Panc1 (cell line): ENCODE measurements around the gene HOXC11. TPM values are rescaled to one million over a fixed set of nuclear protein-coding genes. Genes with fewer than 3 reads are reported as not detected.
A peak's percentile ranks its signal among the peaks of the same experiment; 100 is the strongest.

Experiments used
- ATAC-seq: fragments of 200-7000 bp; cut with Tn5 transposase; 2 replicates; pipeline ENCODE4 v1.9.1; 2020; ENCODE audit warnings: mild to moderate bottlenecking, moderate library complexity
- BruUV-seq: library from RNA; stranded (reverse); fragments of 400-500 nt; replicated peaks from 2 replicates; lab custom pipeline; 2021; lab: Mats Ljungman, UMichigan
- CTCF ChIA-PET: fragments of 300-600 bp; sonication (Branson Sonifier 250); formaldehyde crosslinking; loops from one replicate; lab custom pipeline; 2022; ENCODE audit warnings: antibody characterized with exemption; lab: Charles Lee
- POLR2A ChIA-PET: fragments of 300-600 bp; sonication (Branson Sonifier 250); formaldehyde crosslinking; loops from one replicate; lab custom pipeline; 2022; ENCODE audit warnings: antibody characterized with exemption; lab: Charles Lee
- DNase-seq: peaks from one replicate; pipeline ENCODE4 v3.0.0-alpha.2; 2010; ENCODE audit warnings: low read depth, low spot score
- H3K27ac ChIP-seq: 2 replicates; pipeline ENCODE4 v1.5.1; 2011; ENCODE audit warnings: mild to moderate bottlenecking, low read length, inconsistent platforms
- H3K27me3 ChIP-seq: fragments of 200-500 bp; sonication (Bioruptor generic); 2 replicates; pipeline ENCODE4 v1.6.0; 2014; ENCODE audit warnings: low read length, inconsistent platforms; ENCODE audit not compliant: control insufficient read depth, insufficient read depth
- H3K36me3 ChIP-seq: fragments of 200-500 bp; sonication (Bioruptor generic); 2 replicates; pipeline ENCODE4 v1.5.1; 2014; ENCODE audit warnings: inconsistent platforms, mild to moderate bottlenecking, low read length, moderate library complexity; ENCODE audit not compliant: control insufficient read depth, insufficient read depth
- H3K4me1 ChIP-seq: 2 replicates; pipeline ENCODE4 v1.5.1; 2011; ENCODE audit warnings: inconsistent platforms, mild to moderate bottlenecking, low read length, moderate library complexity; ENCODE audit not compliant: control insufficient read depth, insufficient read depth
- H3K4me3 ChIP-seq, 2 experiments: 2 replicates each; pipeline ENCODE4 v1.5.1; 2011 to 2012; ENCODE audit warnings: low read depth in 2 of 2, low read length in 2 of 2, mild to moderate bottlenecking in 2 of 2, inconsistent platforms in 1 of 2, moderate library complexity in 1 of 2
- H3K9me3 ChIP-seq: fragments of 200-500 bp; sonication (Bioruptor generic); 2 replicates; pipeline ENCODE4 v1.5.1; 2014; ENCODE audit warnings: low read depth, mild to moderate bottlenecking, inconsistent platforms, low read length, moderate library complexity; ENCODE audit not compliant: control insufficient read depth, insufficient read depth
- CTCF ChIP-seq: fragments of 450-650 bp; IDR thresholded peaks from 2 replicates; pipeline ENCODE4 v1.5.1; 2017; ENCODE audit warnings: mild to moderate bottlenecking
- POLR2AphosphoS5 ChIP-seq: IDR thresholded peaks from 2 replicates; pipeline ENCODE4 v1.6.1; 2012; ENCODE audit warnings: mild to moderate bottlenecking, low read depth, low read length, moderate library complexity
- REST ChIP-seq, 2 experiments: IDR thresholded peaks; 2 replicates each; pipeline ENCODE4 v1.6.1; 2011 to 2012; ENCODE audit warnings: low read depth in 2 of 2, control low read depth in 1 of 2, low read length in 1 of 2, mild to moderate bottlenecking in 1 of 2, moderate library complexity in 1 of 2; ENCODE audit not compliant: insufficient read depth in 1 of 2
- SIN3A ChIP-seq: IDR thresholded peaks from 2 replicates; pipeline ENCODE4 v1.6.1; 2012; ENCODE audit warnings: low read depth, mild to moderate bottlenecking, low read length, moderate library complexity, borderline replicate concordance; ENCODE audit not compliant: insufficient read depth
- TCF7L2 ChIP-seq: IDR thresholded peaks from 2 replicates; pipeline ENCODE4 v1.6.1; 2011; ENCODE audit warnings: mild to moderate bottlenecking, low read depth, low read length, inconsistent platforms
- in situ Hi-C: cut with HindIII; loops from 2 replicates; pipeline ENCODE4 v1.10.0; 2016; ENCODE audit warnings: low sequenced_read_pairs, low pct_unique_long_range_greater_than_20kb
- intact Hi-C: fragments of 100-400 bp; cut with micrococcal nuclease; formaldehyde crosslinking; loops from one replicate; pipeline ENCODE4 v1.10.0; 2022; ENCODE audit not compliant: unreplicated experiment
- total RNA-seq: library from RNA; stranded (reverse); gene quantifications from one replicate; pipeline ENCODE4 v1.2.1, GENCODE V29; 2021; ENCODE audit not compliant: unreplicated experiment

Gene HOXC11
- total RNA-seq, 1 experiment from 2014 or later: 17.0 TPM

- no peak for ATAC-seq
Observed at GRCh38 chr12:53971129-53971528, 1.8 kb upstream of the HOXC11 start.

GRCh38 chr12:53971686-53972085 is 1.2 kb upstream of the HOXC11 start:
- no TSS peak for BruUV-seq
- ATAC-seq (no peak), DNase-seq (no peak)
- peak overlapping the region; percentile 100 for H3K27ac ChIP-seq
- CTCF ChIA-PET: no interaction called here
- H3K27me3 ChIP-seq: no peaks in the 10 kb centered on the region
- no peaks in the 10 kb centered on the region for H3K36me3 ChIP-seq
- peak overlapping the region; percentile 77 to 85 for H3K4me3 ChIP-seq
- peaks cover 70% of the 10 kb centered on the region for H3K4me1 ChIP-seq
- intact Hi-C loops: no loop called here
- H3K9me3 ChIP-seq: no peaks in the 10 kb centered on the region
- POLR2A ChIA-PET: interaction anchor here (0.7 kb wide), 1 partner anchor 192 kb away, joined by 3 read pairs; no protein-coding TSS in a partner anchor
- in situ Hi-C loops: no loop called here
- TF ChIP-seq POLR2AphosphoS5 (no peak), CTCF (no peak), SIN3A (no peak)

More at GRCh38 chr12:53971129-53971528, 1.8 kb upstream of the HOXC11 start:
- POLR2A ChIA-PET: no interaction called here
- CTCF ChIA-PET: no interaction called here
- peak overlapping the region; percentile 100 for H3K27ac ChIP-seq
- no peak for DNase-seq
- BruUV-seq: no TSS peak
- peaks cover 70% of the 10 kb centered on the region for H3K4me1 ChIP-seq
- TF ChIP-seq POLR2AphosphoS5 (no peak), TCF7L2 (no peak), REST (IDR thresholded peaks at IDR 0.05; ENCODE audit: insufficient read depth in 1 of 2, low read depth in 2 of 2, low read length in 1 of 2) (no peak), SIN3A (no peak), CTCF (no peak)
- intact Hi-C loops (no loop called here), in situ Hi-C loops (no loop called here)
- H3K9me3 ChIP-seq: no peaks in the 10 kb centered on the region
- no peaks in the 10 kb centered on the region for H3K36me3 ChIP-seq
- no peaks in the 10 kb centered on the region for H3K27me3 ChIP-seq
- no peak overlapping the region; a peak in 1 of 4 replicates for H3K4me3 ChIP-seq
